IMR-90 (cell line): ENCODE results near the gene LYRM2. TPM values are rescaled to one million over a fixed set of nuclear protein-coding genes. Genes with fewer than 3 reads are reported as not detected.

ENCODE experiments used
- ATAC-seq: fragments of 200-7000 bp; cut with Tn5 transposase; 2 replicates; pipeline ENCODE4 v1.9.1; 2020; ENCODE audit warnings: low read depth, mild to moderate bottlenecking, moderate library complexity
- BruUV-seq: library from RNA; stranded (reverse); fragments of 400-500 nt; replicated peaks from 2 replicates; lab custom pipeline; 2021; lab: Mats Ljungman, UMichigan
- CTCF ChIA-PET: fragments of 300-600 bp; formaldehyde crosslinking; extraction: SDS; loops from one replicate; lab custom pipeline; 2021; ENCODE audit warnings: antibody characterized with exemption; lab: Yijun Ruan, JAX
- POLR2A ChIA-PET: fragments of 300-600 bp; sonication (Branson Sonifier 250); formaldehyde crosslinking; loops from one replicate; lab custom pipeline; 2022; ENCODE audit warnings: antibody characterized with exemption; ENCODE audit not compliant: unreplicated experiment; lab: Charles Lee
- DNase-seq: peaks from one replicate; pipeline ENCODE4 v3.0.0; 2013
- H2AFZ ChIP-seq: replicated peaks from 2 replicates; pipeline ENCODE3; 2013; ENCODE audit warnings: low read length, mild to moderate bottlenecking; ENCODE audit not compliant: poor library complexity
- H2AK5ac ChIP-seq: 2 replicates; pipeline ENCODE4 v1.6.1; 2013; ENCODE audit warnings: low read depth, low read length, inconsistent platforms
- H2AK9ac ChIP-seq: replicated peaks from 2 replicates; pipeline ENCODE3; 2013; ENCODE audit warnings: mild to moderate bottlenecking, low read depth, low read length, moderate library complexity; ENCODE audit not compliant: poor library complexity
- H2BK120ac ChIP-seq: 2 replicates; pipeline ENCODE4 v1.6.1; 2013; ENCODE audit warnings: low read depth, low read length, inconsistent platforms
- H2BK15ac ChIP-seq: 3 replicates; pipeline ENCODE4 v1.6.1; 2013; ENCODE audit warnings: low read depth, low read length, inconsistent platforms
- H2BK20ac ChIP-seq: 2 replicates; pipeline ENCODE4 v1.6.1; 2013; ENCODE audit warnings: low read depth, mild to moderate bottlenecking, inconsistent platforms, low read length, moderate library complexity
- H2BK5ac ChIP-seq: 2 replicates; pipeline ENCODE4 v1.6.1; 2013; ENCODE audit warnings: mild to moderate bottlenecking, low read depth, low read length, inconsistent platforms; ENCODE audit not compliant: poor library complexity, severe bottlenecking
- H3K14ac ChIP-seq: replicated peaks from 2 replicates; pipeline ENCODE4 v1.6.1; 2013; ENCODE audit warnings: low read depth, low read length, inconsistent platforms
- H3K18ac ChIP-seq: 2 replicates; pipeline ENCODE4 v1.6.1; 2013; ENCODE audit warnings: low read depth, low read length, control low read depth
- H3K23ac ChIP-seq: 2 replicates; pipeline ENCODE4 v1.6.1; 2013; ENCODE audit warnings: low read depth, low read length, inconsistent platforms
- H3K27ac ChIP-seq: 2 replicates; pipeline ENCODE4 v1.5.1; 2013; ENCODE audit warnings: mild to moderate bottlenecking, control low read depth, low read length; ENCODE audit not compliant: insufficient read depth
- H3K27me3 ChIP-seq: 2 replicates; pipeline ENCODE4 v1.6.1; 2013; ENCODE audit warnings: low read length; ENCODE audit not compliant: control insufficient read depth, insufficient read depth
- H3K36me3 ChIP-seq: 2 replicates; pipeline ENCODE4 v1.6.1; 2013; ENCODE audit warnings: low read length, mixed read lengths; ENCODE audit not compliant: control insufficient read depth, insufficient read depth
- H3K4ac ChIP-seq: 2 replicates; pipeline ENCODE4 v1.6.1; 2013; ENCODE audit warnings: low read depth, low read length, inconsistent platforms
- H3K4me1 ChIP-seq: 2 replicates; pipeline ENCODE4 v1.6.1; 2013; ENCODE audit warnings: low read length, mixed read lengths; ENCODE audit not compliant: control insufficient read depth, insufficient read depth
- H3K4me2 ChIP-seq: 2 replicates; pipeline ENCODE4 v1.6.1; 2013; ENCODE audit warnings: low read depth, mild to moderate bottlenecking, control low read depth, low read length, moderate library complexity
- H3K4me3 ChIP-seq: 2 replicates; pipeline ENCODE4 v1.5.1; 2013; ENCODE audit warnings: low read depth, mild to moderate bottlenecking, control low read depth, low read length, moderate library complexity; ENCODE audit not compliant: insufficient read depth
- H3K56ac ChIP-seq: 2 replicates; pipeline ENCODE4 v1.6.1; 2013; ENCODE audit warnings: low read length, inconsistent platforms; ENCODE audit not compliant: insufficient read depth; ENCODE audit errors: extremely low read depth
- H3K79me1 ChIP-seq, 2 experiments: 2 replicates each; pipeline ENCODE4 v1.6.1; 2013; ENCODE audit warnings: low read length in 2 of 2, inconsistent platforms in 1 of 2, low read depth in 1 of 2
- H3K9ac ChIP-seq: 2 replicates; pipeline ENCODE4 v1.6.1; 2013; ENCODE audit warnings: low read depth, low read length, control low read depth
- H3K9me1 ChIP-seq: 2 replicates; pipeline ENCODE4 v1.6.1; 2013; ENCODE audit warnings: low read length, inconsistent platforms; ENCODE audit not compliant: insufficient read depth
- H3K9me3 ChIP-seq: 2 replicates; pipeline ENCODE4 v1.6.1; 2013; ENCODE audit warnings: low read length; ENCODE audit not compliant: control insufficient read depth, insufficient read depth
- H4K20me1 ChIP-seq: 2 replicates; pipeline ENCODE4 v1.6.1; 2013; ENCODE audit warnings: low read length, inconsistent platforms; ENCODE audit not compliant: insufficient read depth
- H4K5ac ChIP-seq: 2 replicates; pipeline ENCODE4 v1.6.1; 2013; ENCODE audit warnings: mild to moderate bottlenecking, low read depth, low read length, control low read depth
- H4K8ac ChIP-seq, 2 experiments: 2 replicates each; pipeline ENCODE4 v1.6.1; 2013; ENCODE audit warnings: low read depth in 2 of 2, low read length in 2 of 2, control low read depth in 1 of 2, inconsistent platforms in 1 of 2
- H4K91ac ChIP-seq: 2 replicates; pipeline ENCODE4 v1.6.1; 2013; ENCODE audit warnings: low read depth, low read length, inconsistent platforms; ENCODE audit not compliant: insufficient read depth
- BHLHE40 ChIP-seq: fragments of 150-350 bp; IDR thresholded peaks from 2 replicates; pipeline ENCODE4 v1.6.1; 2016; ENCODE audit warnings: mild to moderate bottlenecking, low read depth, low read length
- CEBPB ChIP-seq: IDR thresholded peaks from 2 replicates; pipeline ENCODE4 v1.6.1; 2012; ENCODE audit warnings: low read depth, low read length, improper control_type of control experiment
- CHD1 ChIP-seq: IDR thresholded peaks from 2 replicates; pipeline ENCODE4 v1.6.1; 2012; ENCODE audit warnings: low read depth, low read length, improper control_type of control experiment
- CTCF ChIP-seq: conservative IDR thresholded peaks from 2 replicates; pipeline ENCODE4 v1.5.1; 2012; ENCODE audit warnings: mild to moderate bottlenecking, low read depth, low read length, improper control_type of control experiment
- ELK1 ChIP-seq: fragments of 150-350 bp; IDR thresholded peaks from 2 replicates; pipeline ENCODE4 v1.6.1; 2016; ENCODE audit warnings: low read depth, mild to moderate bottlenecking, low read length, moderate library complexity, borderline replicate concordance
- FOS ChIP-seq: fragments of 150-350 bp; IDR thresholded peaks from 2 replicates; pipeline ENCODE4 v1.6.1; 2016; ENCODE audit warnings: low read depth, low read length
- MAFK ChIP-seq: IDR thresholded peaks from 2 replicates; pipeline ENCODE4 v1.6.1; 2012; ENCODE audit warnings: low read depth, low read length, improper control_type of control experiment
- MAZ ChIP-seq: IDR thresholded peaks from 2 replicates; pipeline ENCODE4 v1.6.1; 2012; ENCODE audit warnings: low read depth, mild to moderate bottlenecking, low read length, improper control_type of control experiment, moderate library complexity, borderline replicate concordance
- MXI1 ChIP-seq: IDR thresholded peaks from 2 replicates; pipeline ENCODE4 v1.6.1; 2012; ENCODE audit warnings: low read depth, mild to moderate bottlenecking, low read length, moderate library complexity, borderline replicate concordance
- NFE2L2 ChIP-seq: fragments of 150-350 bp; IDR thresholded peaks from 2 replicates; pipeline ENCODE4 v1.6.1; 2016; ENCODE audit warnings: low read depth, mild to moderate bottlenecking, low read length
- POLR2A ChIP-seq: IDR thresholded peaks from 2 replicates; pipeline ENCODE4 v1.6.1; 2012; ENCODE audit warnings: mild to moderate bottlenecking, low read depth, low read length
- RAD21 ChIP-seq: IDR thresholded peaks from 2 replicates; pipeline ENCODE4 v1.6.1; 2012; ENCODE audit warnings: low read length, improper control_type of control experiment
- RCOR1 ChIP-seq: IDR thresholded peaks from 2 replicates; pipeline ENCODE4 v1.6.1; 2012; ENCODE audit warnings: mild to moderate bottlenecking, low read length, improper control_type of control experiment; ENCODE audit not compliant: insufficient replicate concordance
- RFX5 ChIP-seq: IDR thresholded peaks from 2 replicates; pipeline ENCODE4 v1.8.0; 2012; ENCODE audit warnings: low read depth, mild to moderate bottlenecking, low read length, moderate library complexity
- SMC3 ChIP-seq: fragments of 150-350 bp; IDR thresholded peaks from 2 replicates; pipeline ENCODE4 v1.6.1; 2016; ENCODE audit warnings: low read depth, mild to moderate bottlenecking, antibody characterized with exemption, low read length, moderate library complexity
- USF2 ChIP-seq: fragments of 150-350 bp; IDR thresholded peaks from 2 replicates; pipeline ENCODE4 v1.6.1; 2017; ENCODE audit warnings: mild to moderate bottlenecking, antibody characterized with exemption, low read length, low read depth
- WGBS, 2 experiments: methylation state at CpG; one replicate each; pipeline versions ENCODE4 v1.1.5 to v1.1.7; 2013; ENCODE audit warnings: missing lambda C conversion rate in 2 of 2; ENCODE audit not compliant: insufficient read length in 1 of 2; ENCODE audit errors: extremely low coverage in 2 of 2; 5-methylcytosine and 5-hydroxymethylcytosine counted together
- dilution Hi-C: fragments of 300-500 bp; cut with HindIII; formaldehyde crosslinking; loops from one replicate; pipeline ENCODE4 v1.14.3; 2018; ENCODE audit warnings: low sequenced_read_pairs; ENCODE audit not compliant: unreplicated experiment
- in situ Hi-C: fragments of 300-500 bp; cut with MboI; formaldehyde crosslinking; loops from 3 replicates; pipeline ENCODE4 v1.14.3; 2019; ENCODE audit warnings: low sequenced_read_pairs, inconsistent platforms, mixed read lengths
- intact Hi-C: fragments of 100-400 bp; cut with micrococcal nuclease; formaldehyde crosslinking; loops from 2 replicates; pipeline ENCODE4 v1.10.0; 2022
- polyA plus RNA-seq, 3 experiments: library from polyadenylated mRNA; depleted of rRNA; stranded (reverse); fragments of >200 nt; gene quantifications; 2 replicates each; pipeline ENCODE4 v1.2.3, GENCODE V29; 2012; ENCODE audit warnings: low replicate concordance in 1 of 3
- total RNA-seq: library from RNA; depleted of rRNA; stranded (reverse); fragments of >200 nt; gene quantifications from 2 replicates; pipeline ENCODE4 v1.2.3, GENCODE V29; 2012

The LYRM2 gene
- total and polyA plus RNA-seq, 2 of the 4 experiments (the other 2 are of a cell fraction): 14.0 to 24.0 TPM

GRCh38 chr6:89555806-89556205 is 82.7 kb downstream of the LYRM2 start:
- H2AFZ ChIP-seq: no peak overlapping the region
- H3K23ac ChIP-seq: no peak overlapping the region
- intact Hi-C loops: no loop called here
- no peaks in the 10 kb centered on the region for H3K79me1 ChIP-seq
- H3K36me3 ChIP-seq: no peaks in the 10 kb centered on the region
- no peaks in the 10 kb centered on the region for H3K4me1 ChIP-seq
- no peak overlapping the region for H2BK20ac ChIP-seq
- ChIA-PET POLR2A (no interaction called here), CTCF (no interaction called here)
- no peak overlapping the region for H4K5ac ChIP-seq
- no peak overlapping the region for H2BK15ac ChIP-seq
- H3K27ac ChIP-seq: no peak overlapping the region
- no peak overlapping the region for H2BK5ac ChIP-seq
- H4K8ac ChIP-seq: no peak overlapping the region
- no peak overlapping the region for H3K14ac ChIP-seq
- DNase-seq (no peak), ATAC-seq (no peak)
- no peaks in the 10 kb centered on the region for H4K20me1 ChIP-seq
- WGBS, 2 experiments: no CpG with 5 or more reads among the region's 3 CpGs
- no peaks in the 10 kb centered on the region for H3K9me3 ChIP-seq
- dilution Hi-C loops: no loop called here
- H3K56ac ChIP-seq: no peak overlapping the region
- in situ Hi-C loops: no loop called here
- no peak overlapping the region for H2AK5ac ChIP-seq
- H3K27me3 ChIP-seq: no peaks in the 10 kb centered on the region; the same call in 1 of the 2 replicates
- no peak overlapping the region for H3K4ac ChIP-seq
- no peak overlapping the region for H3K9ac ChIP-seq
- TF ChIP-seq MXI1 (no peak), RAD21 (no peak), CTCF (no peak), MAZ (no peak), RCOR1 (no peak), MAFK (no peak), RFX5 (no peak), CHD1 (no peak), POLR2A (no peak), BHLHE40 (no peak), CEBPB (no peak), SMC3 (no peak), ELK1 (no peak), USF2 (no peak), NFE2L2 (no peak), FOS (no peak)
- no peak overlapping the region for H3K4me2 ChIP-seq
- H3K4me3 ChIP-seq: no peak overlapping the region
- no peak overlapping the region for H2BK120ac ChIP-seq
- no peak overlapping the region for H4K91ac ChIP-seq
- H3K18ac ChIP-seq: no peak overlapping the region
- no peaks in the 10 kb centered on the region for H3K9me1 ChIP-seq
- no peak overlapping the region for H2AK9ac ChIP-seq
- BruUV-seq: no TSS peak
